Neural cell (in vitro differentiated cells): ENCODE measurements around the gene DPEP1. TPM values are rescaled to one million over a fixed set of nuclear protein-coding genes. Genes with fewer than 3 reads are reported as not detected.

Source experiments
- H2AFZ ChIP-seq: fragments of 200-600, 300-800 bp; sonication (generic), shearing (Covaris generic); 2 replicates; pipeline ENCODE4 v1.6.0; 2014; ENCODE audit warnings: low read depth, mild to moderate bottlenecking, antibody characterized with exemption, low read length, moderate library complexity
- H3F3A ChIP-seq: fragments of 200-600 bp; shearing (Covaris generic); 2 replicates; pipeline ENCODE4 v1.6.1; 2016; ENCODE audit warnings: mild to moderate bottlenecking, moderate library complexity, mixed read lengths, antibody characterized with exemption, low read length; ENCODE audit not compliant: insufficient read depth, poor library complexity, severe bottlenecking
- H3K27ac ChIP-seq: fragments of 200-600, 300-800 bp; sonication (generic), shearing (Covaris generic); 2 replicates; pipeline ENCODE4 v1.5.1; 2014; ENCODE audit warnings: mild to moderate bottlenecking, low read length, moderate library complexity
- H3K27me3 ChIP-seq: fragments of 300-800, 200-600 bp; sonication (generic), shearing (Covaris generic); 2 replicates; pipeline ENCODE4 v1.6.0; 2014; ENCODE audit warnings: mild to moderate bottlenecking, low read depth, low read length, moderate library complexity; ENCODE audit not compliant: insufficient read depth
- H3K36me3 ChIP-seq: fragments of 300-800, 200-600 bp; sonication (generic), shearing (Covaris generic); 2 replicates; pipeline ENCODE4 v1.5.1; 2014; ENCODE audit warnings: mild to moderate bottlenecking, antibody characterized with exemption, low read length, moderate library complexity; ENCODE audit not compliant: insufficient read depth
- H3K4me2 ChIP-seq: fragments of 300-800, 200-600 bp; sonication (generic), shearing (Covaris generic); 2 replicates; pipeline ENCODE4 v1.6.0; 2014; ENCODE audit warnings: mild to moderate bottlenecking, low read length
- H3K4me3 ChIP-seq: fragments of 300-800, 200-600 bp; sonication (generic), shearing (Covaris generic); 2 replicates; pipeline ENCODE4 v1.5.1; 2014; ENCODE audit warnings: mild to moderate bottlenecking, low read length, moderate library complexity
- H3K79me2 ChIP-seq: fragments of 200-600 bp; shearing (Covaris generic); replicated peaks from 2 replicates; pipeline ENCODE4 v1.6.0; 2014; ENCODE audit warnings: mild to moderate bottlenecking, low read length, moderate library complexity; ENCODE audit not compliant: insufficient read depth
- H3K9ac ChIP-seq: fragments of 300-800, 200-600 bp; sonication (generic), shearing (Covaris generic); 2 replicates; pipeline ENCODE4 v1.6.1; 2016; ENCODE audit warnings: mild to moderate bottlenecking, low read length, mixed read lengths
- H3K9me2 ChIP-seq: fragments of 200-600 bp; shearing (Covaris generic); 2 replicates; pipeline ENCODE4 v1.6.1; 2016; ENCODE audit warnings: mild to moderate bottlenecking, low read length, mixed read lengths; ENCODE audit not compliant: insufficient read depth
- H3K9me3 ChIP-seq: fragments of 200-600, 300-800 bp; sonication (generic), shearing (Covaris generic); 2 replicates; pipeline ENCODE4 v1.6.1; 2016; ENCODE audit warnings: mild to moderate bottlenecking, mixed run types, low read length, moderate library complexity, mixed read lengths
- H4K20me1 ChIP-seq: fragments of 200-600 bp; shearing (Covaris generic); 2 replicates; pipeline ENCODE4 v1.6.1; 2016; ENCODE audit warnings: mild to moderate bottlenecking, mixed run types; ENCODE audit not compliant: insufficient read depth
- EP300 ChIP-seq: fragments of 450-650 bp; conservative IDR thresholded peaks from 2 replicates; pipeline ENCODE4 v1.6.1; 2014; ENCODE audit warnings: antibody characterized with exemption, mild to moderate bottlenecking, moderate library complexity; ENCODE audit not compliant: poor library complexity, severe bottlenecking
- EZH2 ChIP-seq: fragments of 200-600, 300-800 bp; shearing (Covaris generic), sonication (generic); IDR thresholded peaks from 2 replicates; pipeline ENCODE4 v1.6.1; 2014; ENCODE audit warnings: antibody characterized with exemption, low read length, borderline replicate concordance, mild to moderate bottlenecking; ENCODE audit not compliant: insufficient read depth, poor library complexity, severe bottlenecking
- MXI1 ChIP-seq: fragments of 450-650 bp; conservative IDR thresholded peaks from 2 replicates; pipeline ENCODE4 v1.6.1; 2014; ENCODE audit warnings: antibody characterized with exemption, mild to moderate bottlenecking; ENCODE audit not compliant: poor library complexity, severe bottlenecking
- POLR2AphosphoS5 ChIP-seq: IDR thresholded peaks from 2 replicates; pipeline ENCODE4 v1.6.1; 2012
- RAD21 ChIP-seq: fragments of 450-650 bp; conservative IDR thresholded peaks from 2 replicates; pipeline ENCODE4 v1.6.1; 2014; ENCODE audit warnings: antibody characterized with exemption, mild to moderate bottlenecking, moderate library complexity
- SMC3 ChIP-seq: fragments of 450-650 bp; conservative IDR thresholded peaks from 2 replicates; pipeline ENCODE4 v1.6.1; 2014; ENCODE audit warnings: antibody characterized with exemption, mild to moderate bottlenecking, moderate library complexity; ENCODE audit not compliant: poor library complexity
- TAF1 ChIP-seq: IDR thresholded peaks from 2 replicates; pipeline ENCODE4 v1.6.1; 2012; ENCODE audit warnings: low read depth
- polyA plus RNA-seq: library from polyadenylated mRNA; depleted of rRNA; stranded (reverse); fragments of >200 nt; gene quantifications from 2 replicates; pipeline ENCODE4 v1.2.3, GENCODE V29; 2014
- TF ChIP-seq, protein P1 (sequence below): IDR thresholded peaks from 2 replicates; pipeline ENCODE4 v1.6.1; 2012; ENCODE audit warnings: borderline replicate concordance
- TF ChIP-seq, protein P2 (sequence below): fragments of 450-650 bp; IDR thresholded peaks from 2 replicates; pipeline ENCODE4 v1.5.1; 2014; ENCODE audit warnings: antibody characterized with exemption, mild to moderate bottlenecking, moderate library complexity; ENCODE audit not compliant: poor library complexity, severe bottlenecking

Gene DPEP1
- polyA plus RNA-seq, 1 donor from 2014 or later, result 0.33 TPM

DNA sequence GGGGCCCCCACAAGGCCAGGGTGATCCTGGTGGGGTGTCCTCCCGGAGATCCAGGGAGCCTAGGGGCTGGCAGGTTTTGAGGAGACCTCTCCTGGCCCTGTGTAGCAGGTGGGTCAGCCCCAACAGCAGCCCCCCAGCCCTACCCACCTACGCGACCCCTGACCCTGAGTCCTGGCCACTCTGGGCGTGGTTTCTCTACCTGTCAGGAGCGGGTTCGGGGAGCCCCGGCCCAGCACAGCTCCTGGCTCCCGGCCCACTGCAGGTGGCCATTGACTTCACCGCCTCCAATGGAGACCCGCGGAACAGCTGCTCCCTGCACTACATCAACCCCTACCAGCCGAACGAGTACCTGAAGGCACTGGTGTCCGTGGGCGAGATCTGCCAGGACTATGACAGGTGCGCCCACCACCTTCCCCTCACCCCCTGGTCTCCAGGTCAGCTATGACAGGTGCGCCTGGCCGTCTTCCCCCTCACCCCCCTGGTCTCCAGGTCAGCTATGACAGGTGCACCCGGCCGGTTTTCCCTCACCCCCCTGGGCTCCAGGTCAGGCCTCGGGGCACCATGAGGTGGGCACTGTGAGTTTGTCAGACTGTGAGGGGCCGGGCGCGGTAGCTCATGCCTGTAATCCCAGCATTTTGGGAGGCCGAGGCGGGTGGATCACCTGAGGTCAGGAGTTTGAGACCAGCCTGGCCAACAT, 24.9 kb upstream of the DPEP1 start:
- Histone ChIP-seq H3K9me2 (no peaks in the 10 kb centered on the region), H3K9me3 (no peaks in the 10 kb centered on the region), H3K36me3 (no peaks in the 10 kb centered on the region), H4K20me1 (no peaks in the 10 kb centered on the region), H3K27ac (no peak overlapping the region), H3K4me2 (no peak overlapping the region), H3K4me3 (no peak overlapping the region), H3K79me2 (no peaks in the 10 kb centered on the region), H3K9ac (no peak overlapping the region), H2AFZ (no peak overlapping the region), H3K27me3 (no peaks in the 10 kb centered on the region), H3F3A (no peaks in the 10 kb centered on the region)
- TF ChIP-seq EP300 (no peak), SMC3 (no peak), POLR2AphosphoS5 (no peak), EZH2 (no peak), TAF1 (no peak), MXI1 (no peak), RAD21 (no peak)
- TF ChIP-seq, protein P1, sequence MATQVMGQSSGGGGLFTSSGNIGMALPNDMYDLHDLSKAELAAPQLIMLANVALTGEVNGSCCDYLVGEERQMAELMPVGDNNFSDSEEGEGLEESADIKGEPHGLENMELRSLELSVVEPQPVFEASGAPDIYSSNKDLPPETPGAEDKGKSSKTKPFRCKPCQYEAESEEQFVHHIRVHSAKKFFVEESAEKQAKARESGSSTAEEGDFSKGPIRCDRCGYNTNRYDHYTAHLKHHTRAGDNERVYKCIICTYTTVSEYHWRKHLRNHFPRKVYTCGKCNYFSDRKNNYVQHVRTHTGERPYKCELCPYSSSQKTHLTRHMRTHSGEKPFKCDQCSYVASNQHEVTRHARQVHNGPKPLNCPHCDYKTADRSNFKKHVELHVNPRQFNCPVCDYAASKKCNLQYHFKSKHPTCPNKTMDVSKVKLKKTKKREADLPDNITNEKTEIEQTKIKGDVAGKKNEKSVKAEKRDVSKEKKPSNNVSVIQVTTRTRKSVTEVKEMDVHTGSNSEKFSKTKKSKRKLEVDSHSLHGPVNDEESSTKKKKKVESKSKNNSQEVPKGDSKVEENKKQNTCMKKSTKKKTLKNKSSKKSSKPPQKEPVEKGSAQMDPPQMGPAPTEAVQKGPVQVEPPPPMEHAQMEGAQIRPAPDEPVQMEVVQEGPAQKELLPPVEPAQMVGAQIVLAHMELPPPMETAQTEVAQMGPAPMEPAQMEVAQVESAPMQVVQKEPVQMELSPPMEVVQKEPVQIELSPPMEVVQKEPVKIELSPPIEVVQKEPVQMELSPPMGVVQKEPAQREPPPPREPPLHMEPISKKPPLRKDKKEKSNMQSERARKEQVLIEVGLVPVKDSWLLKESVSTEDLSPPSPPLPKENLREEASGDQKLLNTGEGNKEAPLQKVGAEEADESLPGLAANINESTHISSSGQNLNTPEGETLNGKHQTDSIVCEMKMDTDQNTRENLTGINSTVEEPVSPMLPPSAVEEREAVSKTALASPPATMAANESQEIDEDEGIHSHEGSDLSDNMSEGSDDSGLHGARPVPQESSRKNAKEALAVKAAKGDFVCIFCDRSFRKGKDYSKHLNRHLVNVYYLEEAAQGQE, result no peak
- TF ChIP-seq, protein P2, sequence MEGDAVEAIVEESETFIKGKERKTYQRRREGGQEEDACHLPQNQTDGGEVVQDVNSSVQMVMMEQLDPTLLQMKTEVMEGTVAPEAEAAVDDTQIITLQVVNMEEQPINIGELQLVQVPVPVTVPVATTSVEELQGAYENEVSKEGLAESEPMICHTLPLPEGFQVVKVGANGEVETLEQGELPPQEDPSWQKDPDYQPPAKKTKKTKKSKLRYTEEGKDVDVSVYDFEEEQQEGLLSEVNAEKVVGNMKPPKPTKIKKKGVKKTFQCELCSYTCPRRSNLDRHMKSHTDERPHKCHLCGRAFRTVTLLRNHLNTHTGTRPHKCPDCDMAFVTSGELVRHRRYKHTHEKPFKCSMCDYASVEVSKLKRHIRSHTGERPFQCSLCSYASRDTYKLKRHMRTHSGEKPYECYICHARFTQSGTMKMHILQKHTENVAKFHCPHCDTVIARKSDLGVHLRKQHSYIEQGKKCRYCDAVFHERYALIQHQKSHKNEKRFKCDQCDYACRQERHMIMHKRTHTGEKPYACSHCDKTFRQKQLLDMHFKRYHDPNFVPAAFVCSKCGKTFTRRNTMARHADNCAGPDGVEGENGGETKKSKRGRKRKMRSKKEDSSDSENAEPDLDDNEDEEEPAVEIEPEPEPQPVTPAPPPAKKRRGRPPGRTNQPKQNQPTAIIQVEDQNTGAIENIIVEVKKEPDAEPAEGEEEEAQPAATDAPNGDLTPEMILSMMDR, result no peak

DNA sequence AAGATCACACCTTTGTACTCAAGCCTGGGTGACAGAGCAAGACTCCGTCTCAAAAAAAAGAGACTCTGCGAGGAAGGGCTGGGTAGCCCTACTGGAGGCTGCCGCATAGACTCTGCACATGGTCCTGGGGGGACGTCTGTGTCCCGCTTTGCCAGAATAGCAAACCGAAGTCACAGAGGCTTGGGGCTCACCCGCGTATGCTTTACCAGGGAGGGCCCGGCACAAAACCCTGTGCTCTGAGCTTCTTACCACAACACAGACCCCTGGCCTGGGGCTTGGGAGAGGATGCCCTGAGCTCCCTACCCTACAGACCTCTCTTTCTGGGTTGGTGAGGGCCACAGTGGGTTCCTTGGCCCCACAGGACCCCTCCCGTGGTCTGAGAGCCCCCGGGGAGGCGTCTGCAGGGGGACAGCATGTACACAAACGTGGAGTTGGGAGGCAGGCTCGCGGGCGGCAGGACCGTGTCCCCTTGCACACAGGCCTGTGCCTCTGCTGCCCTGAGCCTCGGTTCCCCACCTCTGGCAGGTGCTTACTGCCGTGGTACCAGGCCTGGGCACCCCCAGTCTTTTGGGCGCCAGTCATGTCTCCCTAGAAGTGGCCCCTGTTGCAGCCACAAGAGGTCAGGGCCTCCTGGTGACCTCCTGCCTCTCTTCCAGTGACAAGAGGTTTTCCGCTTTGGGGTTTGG, 24.1 kb upstream of the DPEP1 start:
- Histone ChIP-seq H3K27ac (no peak overlapping the region), H2AFZ (no peak overlapping the region), H3K27me3 (no peaks in the 10 kb centered on the region), H3F3A (no peaks in the 10 kb centered on the region), H3K9ac (no peak overlapping the region), H3K4me3 (no peak overlapping the region), H3K9me2 (no peaks in the 10 kb centered on the region), H3K36me3 (no peaks in the 10 kb centered on the region), H3K9me3 (no peaks in the 10 kb centered on the region), H4K20me1 (no peaks in the 10 kb centered on the region), H3K4me2 (no peak overlapping the region), H3K79me2 (no peaks in the 10 kb centered on the region)
- TF ChIP-seq RAD21 (no peak), TAF1 (no peak), EZH2 (no peak), POLR2AphosphoS5 (no peak), MXI1 (no peak), EP300 (no peak), SMC3 (no peak)
- TF ChIP-seq, protein P1, result no peak
- TF ChIP-seq, protein P2, result no peak
